ENCODE results near the gene AFF3. TPM values are rescaled to one million over a fixed set of nuclear protein-coding genes. Genes with fewer than 3 reads are reported as not detected.

The AFF3 gene
- total RNA-seq, 2 experiments from 2014 or later, result 5.6 TPM

- no peaks in the 10 kb centered on the region for H3K27me3 Mint-ChIP-seq
- peaks cover 2% of the 10 kb centered on the region for H3K36me3 Mint-ChIP-seq (ENCODE audit: low read depth)
- DNase-seq (no peak), ATAC-seq (no peak)
- peaks cover 3% of the 10 kb centered on the region for H3K4me1 Mint-ChIP-seq
- POLR2A ChIA-PET, result no interaction called here
- no peaks in the 10 kb centered on the region for H3K9me3 Mint-ChIP-seq (ENCODE audit: low read depth)
- intact Hi-C loops (cut with DNase I, micrococcal nuclease), result no loop called here
- H3K27ac Mint-ChIP-seq, result no peak overlapping the region
- H3K4me3 Mint-ChIP-seq, result no peak overlapping the region
- CTCF ChIA-PET, result no interaction called here
Observed at GRCh38 chr2:100052650-100053049, 89.7 kb downstream of the AFF3 start.

- POLR2A ChIA-PET, result no interaction called here
- Mint-ChIP-seq H3K27ac (no peak overlapping the region), H3K4me3 (no peak overlapping the region)
Observed at GRCh38 chr2:100051253-100051652, 91.1 kb downstream of the AFF3 start.

GRCh38 chr2:100050685-100051084 is 91.7 kb downstream of the AFF3 start:
- intact Hi-C loops (cut with DNase I, micrococcal nuclease), result no loop called here
- Mint-ChIP-seq H3K4me3 (no peak overlapping the region), H3K27me3 (no peaks in the 10 kb centered on the region), H3K27ac (no peak overlapping the region), H3K9me3 (ENCODE audit: low read depth) (no peaks in the 10 kb centered on the region), H3K4me1 (peaks cover 3% of the 10 kb centered on the region), H3K36me3 (ENCODE audit: low read depth) (peaks cover 2% of the 10 kb centered on the region)
- DNase-seq, result no peak
- POLR2A ChIA-PET, result no interaction called here
- ATAC-seq, result no peak
- CTCF ChIA-PET, result no interaction called here

More at GRCh38 chr2:100051253-100051652, 91.1 kb downstream of the AFF3 start:
- ATAC-seq, result no peak
- Mint-ChIP-seq H3K36me3 (ENCODE audit: low read depth) (peaks cover 2% of the 10 kb centered on the region), H3K4me1 (peaks cover 3% of the 10 kb centered on the region), H3K9me3 (ENCODE audit: low read depth) (no peaks in the 10 kb centered on the region), H3K27me3 (no peaks in the 10 kb centered on the region)
- CTCF ChIA-PET, result no interaction called here
- intact Hi-C loops (cut with DNase I, micrococcal nuclease), result no loop called here
- no peak for DNase-seq

GRCh38 chr2:100046961-100047947 is 95.1 kb downstream of the AFF3 start:
- H3K36me3 Mint-ChIP-seq (ENCODE audit: low read depth), result no peaks in the 10 kb centered on the region
- no peak for DNase-seq
- ATAC-seq, result no peak
- intact Hi-C loops (cut with DNase I, micrococcal nuclease), result no loop called here
- no peaks in the 10 kb centered on the region for H3K4me1 Mint-ChIP-seq
- H3K27ac Mint-ChIP-seq, result no peak overlapping the region
- no peak overlapping the region for H3K4me3 Mint-ChIP-seq
- no peaks in the 10 kb centered on the region for H3K27me3 Mint-ChIP-seq
- POLR2A ChIA-PET, result interaction anchor here (0.7 kb wide), 1 partner anchor 25 kb away, joined by 3 read pairs; no protein-coding TSS in a partner anchor
- no peaks in the 10 kb centered on the region for H3K9me3 Mint-ChIP-seq (ENCODE audit: low read depth)
- CTCF ChIA-PET, result no interaction called here

- intact Hi-C loops (cut with DNase I, micrococcal nuclease), result no loop called here
- H3K36me3 Mint-ChIP-seq (ENCODE audit: low read depth), result no peaks in the 10 kb centered on the region
- no peak overlapping the region for H3K27ac Mint-ChIP-seq
- H3K4me1 Mint-ChIP-seq, result no peaks in the 10 kb centered on the region
- CTCF ChIA-PET, result no interaction called here
- ATAC-seq (no peak), DNase-seq (no peak)
- no peaks in the 10 kb centered on the region for H3K9me3 Mint-ChIP-seq (ENCODE audit: low read depth)
- no peaks in the 10 kb centered on the region for H3K27me3 Mint-ChIP-seq
- no peak overlapping the region for H3K4me3 Mint-ChIP-seq
- POLR2A ChIA-PET, result no interaction called here
Observed at GRCh38 chr2:100045000-100045399, 97.4 kb downstream of the AFF3 start.

GRCh38 chr2:100043891-100044255 is 98.5 kb downstream of the AFF3 start:
- POLR2A ChIA-PET, result interaction anchor here (0.6 kb wide), 1 partner anchor 21 kb away, joined by 3 read pairs; no protein-coding TSS in a partner anchor
- no peaks in the 10 kb centered on the region for H3K36me3 Mint-ChIP-seq (ENCODE audit: low read depth)
- no peak overlapping the region for H3K27ac Mint-ChIP-seq

GRCh38 chr2:100043081-100043890 is 99.1 kb downstream of the AFF3 start:
- POLR2A ChIA-PET, result no interaction called here
- no peak overlapping the region for H3K4me3 Mint-ChIP-seq
- H3K4me1 Mint-ChIP-seq, result no peaks in the 10 kb centered on the region
- DNase-seq (no peak), ATAC-seq (no peak)
- CTCF ChIA-PET, result no interaction called here
- no peaks in the 10 kb centered on the region for H3K9me3 Mint-ChIP-seq (ENCODE audit: low read depth)
- no peaks in the 10 kb centered on the region for H3K27me3 Mint-ChIP-seq
- H3K27ac Mint-ChIP-seq, result no peak overlapping the region
- no peaks in the 10 kb centered on the region for H3K36me3 Mint-ChIP-seq (ENCODE audit: low read depth)
- intact Hi-C loops (cut with DNase I, micrococcal nuclease), result no loop called here

More at GRCh38 chr2:100043891-100044255, 98.5 kb downstream of the AFF3 start:
- DNase-seq (no peak), ATAC-seq (no peak)
- Mint-ChIP-seq H3K27me3 (no peaks in the 10 kb centered on the region), H3K4me3 (no peak overlapping the region), H3K9me3 (ENCODE audit: low read depth) (no peaks in the 10 kb centered on the region), H3K4me1 (no peaks in the 10 kb centered on the region)
- CTCF ChIA-PET, result no interaction called here
- intact Hi-C loops (cut with DNase I, micrococcal nuclease), result no loop called here

- DNase-seq (no peak), ATAC-seq (no peak)
- H3K4me1 Mint-ChIP-seq, result no peaks in the 10 kb centered on the region
- no peaks in the 10 kb centered on the region for H3K9me3 Mint-ChIP-seq (ENCODE audit: low read depth)
- H3K27me3 Mint-ChIP-seq, result no peaks in the 10 kb centered on the region
- POLR2A ChIA-PET, result no interaction called here
- H3K4me3 Mint-ChIP-seq, result no peak overlapping the region
- no peaks in the 10 kb centered on the region for H3K36me3 Mint-ChIP-seq (ENCODE audit: low read depth)
- intact Hi-C loops (cut with DNase I, micrococcal nuclease), result no loop called here
- CTCF ChIA-PET, result no interaction called here
- no peak overlapping the region for H3K27ac Mint-ChIP-seq
Observed at GRCh38 chr2:100042562-100042961, 99.8 kb downstream of the AFF3 start.

- H3K27me3 Mint-ChIP-seq, result no peaks in the 10 kb centered on the region
- DNase-seq (no peak), ATAC-seq (no peak)
- H3K4me1 Mint-ChIP-seq, result no peaks in the 10 kb centered on the region
- H3K4me3 Mint-ChIP-seq, result no peak overlapping the region
- ChIA-PET CTCF (no interaction called here), POLR2A (no interaction called here)
- H3K27ac Mint-ChIP-seq, result no peak overlapping the region
- no peaks in the 10 kb centered on the region for H3K9me3 Mint-ChIP-seq (ENCODE audit: low read depth)
- intact Hi-C loops (cut with DNase I, micrococcal nuclease), result no loop called here
- H3K36me3 Mint-ChIP-seq (ENCODE audit: low read depth), result no peaks in the 10 kb centered on the region
Observed at GRCh38 chr2:100041946-100042345, 100.4 kb downstream of the AFF3 start.

GRCh38 chr2:100041385-100041784 is 101.0 kb downstream of the AFF3 start:
- CTCF ChIA-PET, result no interaction called here
- Mint-ChIP-seq H3K4me1 (no peaks in the 10 kb centered on the region), H3K27ac (no peak overlapping the region), H3K27me3 (no peaks in the 10 kb centered on the region), H3K36me3 (ENCODE audit: low read depth) (no peaks in the 10 kb centered on the region), H3K9me3 (ENCODE audit: low read depth) (no peaks in the 10 kb centered on the region), H3K4me3 (no peak overlapping the region)
- DNase-seq (no peak), ATAC-seq (no peak)
- intact Hi-C loops (cut with DNase I, micrococcal nuclease), result no loop called here
- POLR2A ChIA-PET, result no interaction called here

GRCh38 chr2:100040906-100041305 is 101.5 kb downstream of the AFF3 start:
- DNase-seq, result no peak
- ChIA-PET POLR2A (no interaction called here), CTCF (no interaction called here)
- Mint-ChIP-seq H3K36me3 (ENCODE audit: low read depth) (no peaks in the 10 kb centered on the region), H3K27me3 (no peaks in the 10 kb centered on the region), H3K4me3 (no peak overlapping the region), H3K27ac (no peak overlapping the region), H3K4me1 (no peaks in the 10 kb centered on the region), H3K9me3 (ENCODE audit: low read depth) (no peaks in the 10 kb centered on the region)
- intact Hi-C loops (cut with DNase I, micrococcal nuclease), result no loop called here
- ATAC-seq, result no peak

Data from activated CD4-positive, alpha-beta T cell treated with anti-CD3 and anti-CD28 coated beads for 36 hours (primary cell).